HepG2 (cell line): ENCODE data around the gene CDK6. TPM values are rescaled to one million over a fixed set of nuclear protein-coding genes. Genes with fewer than 3 reads are reported as not detected.

Experiments
- ATAC-seq: fragments of 200-7000 bp; cut with Tn5 transposase; 3 replicates; pipeline ENCODE4 v1.9.1; 2020; ENCODE audit warnings: mild to moderate bottlenecking, moderate library complexity
- BruUV-seq: library from RNA; stranded (reverse); fragments of 400-500 nt; replicated peaks from 2 replicates; lab custom pipeline; 2021; lab: Mats Ljungman, UMichigan
- CTCF ChIA-PET: fragments of 300-600 bp; formaldehyde crosslinking; extraction: SDS; loops from one replicate; lab custom pipeline; 2021; ENCODE audit warnings: low total read pairs, inconsistent platforms, low intra/inter-chr PET ratio; lab: Yijun Ruan, JAX
- POLR2A ChIA-PET: fragments of 350-600 bp; sonication (Branson Sonifier 250); formaldehyde crosslinking; loops from one replicate; lab custom pipeline; 2020; ENCODE audit warnings: antibody characterized with exemption, inconsistent platforms; lab: Yijun Ruan, JAX
- DNase-seq: peaks from one replicate; pipeline ENCODE4 v3.0.0-alpha.2; 2015; ENCODE audit warnings: low spot score
- FAIRE-seq: peaks from 3 replicates; lab custom pipeline; 2011; peaks lifted over from hg19 to GRCh38; lab: Jason Lieb, UNC
- H2AFZ ChIP-seq: one replicate; pipeline ENCODE4 v1.6.1; 2011; ENCODE audit warnings: low read length, inconsistent platforms
- H3K27ac ChIP-seq: fragments of 300-600 bp; 3 replicates; pipeline ENCODE4 v1.8.0; 2011; ENCODE audit warnings: mixed run types, mild to moderate bottlenecking, mixed read lengths, low read length, inconsistent platforms; ENCODE audit not compliant: insufficient read depth; ENCODE audit errors: extremely low read length
- H3K27me3 ChIP-seq, 2 experiments: fragments of 200-600 bp in 1 of 2; 2 replicates in 1 of 2; 3 replicates in 1 of 2; pipeline versions ENCODE4 v1.6.0 to v1.8.0; 2011; ENCODE audit warnings: low read length in 2 of 2, mild to moderate bottlenecking in 2 of 2, moderate library complexity in 2 of 2, inconsistent platforms in 1 of 2; ENCODE audit not compliant: insufficient read depth in 2 of 2, control insufficient read depth in 1 of 2
- H3K36me3 ChIP-seq, 2 experiments: fragments of 200-600 bp in 1 of 2; replicated peaks in 1 of 2; 2 replicates in 1 of 2; 3 replicates in 1 of 2; pipeline versions ENCODE4 v1.5.1 to v1.8.0; 2011; ENCODE audit warnings: low read length in 2 of 2, inconsistent platforms in 1 of 2; ENCODE audit not compliant: insufficient read depth in 2 of 2, control insufficient read depth in 1 of 2
- H3K4me1 ChIP-seq: 2 replicates; pipeline ENCODE4 v1.5.1; 2012; ENCODE audit warnings: low read length, inconsistent platforms; ENCODE audit not compliant: insufficient read depth
- H3K4me2 ChIP-seq: 2 replicates; pipeline ENCODE4 v1.6.0; 2011; ENCODE audit warnings: low read depth, low read length, inconsistent platforms
- H3K4me3 ChIP-seq, 3 experiments: fragments of 200-600 bp in 1 of 3; sonication (generic), shearing (Covaris generic) in 1 of 3; replicated peaks in 1 of 3; 2 replicates each; pipeline ENCODE4 v1.5.1; 2011 to 2016; ENCODE audit warnings: low read length in 3 of 3, inconsistent platforms in 2 of 3, low read depth in 2 of 3, mild to moderate bottlenecking in 2 of 3, control low read depth in 1 of 3, mixed read lengths in 1 of 3; ENCODE audit not compliant: insufficient read depth in 1 of 3
- H3K79me2 ChIP-seq: one replicate; pipeline ENCODE4 v1.6.1; 2011; ENCODE audit warnings: low read length, inconsistent platforms; ENCODE audit not compliant: insufficient read depth
- H3K9ac ChIP-seq: 2 replicates; pipeline ENCODE4 v1.6.0; 2011; ENCODE audit warnings: mild to moderate bottlenecking, low read depth, low read length, inconsistent platforms; ENCODE audit not compliant: insufficient read depth
- H3K9me3 ChIP-seq: 2 replicates; pipeline ENCODE4 v1.5.1; 2012; ENCODE audit warnings: mild to moderate bottlenecking, low read length
- H4K20me1 ChIP-seq: 2 replicates; pipeline ENCODE4 v1.6.0; 2011; ENCODE audit warnings: inconsistent platforms, mild to moderate bottlenecking, low read length, moderate library complexity; ENCODE audit not compliant: insufficient read depth
- HOXA5 ChIP-seq: sonication (generic); formaldehyde crosslinking; IDR thresholded peaks from 2 replicates; pipeline ENCODE4 v1.4.0; 2020; ENCODE audit warnings: missing genetic modification reagents
- RFXAP ChIP-seq: sonication (generic); formaldehyde crosslinking; IDR thresholded peaks from 2 replicates; pipeline ENCODE4 v1.4.0; 2020; ENCODE audit warnings: missing genetic modification reagents, borderline replicate concordance
- ZBTB3 ChIP-seq: sonication (generic); formaldehyde crosslinking; IDR thresholded peaks from 2 replicates; pipeline ENCODE4 v1.4.0; 2020; ENCODE audit warnings: low read depth, mild to moderate bottlenecking, moderate library complexity, missing genetic modification reagents, borderline replicate concordance
- in situ Hi-C: cut with HindIII; loops from 2 replicates; pipeline ENCODE4 v1.10.0; 2017; ENCODE audit warnings: low pct_unique_long_range_greater_than_20kb; ENCODE audit not compliant: extremely low pct_ligation_motif_present
- intact Hi-C: fragments of 100-400 bp; cut with micrococcal nuclease; formaldehyde crosslinking; loops from one replicate; pipeline ENCODE4 v1.10.0; 2022; ENCODE audit not compliant: unreplicated experiment
- polyA plus RNA-seq, 8 experiments: library from polyadenylated mRNA; depleted of rRNA in 3 of 8; stranded (reverse) in 7 of 8; unstranded in 1 of 8; fragments of >200 nt; fragmentation: Illumina TruSeq in 4 of 8; extraction: Trizol in 4 of 8; gene quantifications; 2 replicates each; pipeline versions ENCODE4 v1.2.1 to v1.2.3, GENCODE V29; 2011 to 2016; ENCODE audit warnings: low read depth in 4 of 8, missing spikeins in 1 of 8, mixed read lengths in 1 of 8; ENCODE audit not compliant: insufficient read depth in 1 of 8
- total RNA-seq, 5 experiments: library from RNA; depleted of rRNA; stranded (reverse); fragments of >200 nt; fragmentation: Illumina TruSeq; extraction: Trizol; gene quantifications; 2 replicates each; pipeline ENCODE4 v1.2.3, GENCODE V29; 2016; ENCODE audit warnings: low read depth in 1 of 5
- TF ChIP-seq, protein P1 (sequence below): sonication (generic); formaldehyde crosslinking; IDR thresholded peaks from 2 replicates; pipeline ENCODE4 v1.4.0; 2020; ENCODE audit warnings: missing genetic modification reagents

The CDK6 gene
- total and polyA plus RNA-seq, 2 of the 13 experiments (the other 11 are each of a cell fraction or from before 2014, with no cell fraction given), result 34.6 to 90.8 TPM

DNA sequence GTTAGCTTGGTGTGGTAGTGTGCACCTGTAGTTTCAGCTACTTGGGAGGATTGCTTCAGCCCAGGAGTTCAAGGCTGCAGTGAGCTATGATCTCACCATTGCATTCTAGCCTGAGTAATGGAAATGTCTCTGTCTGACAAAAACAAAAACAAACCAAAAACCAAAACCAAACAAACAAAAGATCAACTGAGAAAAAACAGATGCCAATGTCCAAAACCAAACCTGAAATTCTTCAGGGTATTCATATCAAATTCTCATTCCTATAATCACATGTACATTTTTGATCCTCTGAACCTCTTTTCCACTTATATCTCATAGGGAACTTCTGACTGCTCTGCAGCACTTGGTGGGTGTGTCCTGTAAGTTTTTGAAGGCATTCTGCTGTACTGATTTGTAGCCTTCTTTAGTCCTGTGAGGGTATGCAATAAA is 87.0 kb downstream of the CDK6 start (continued):
- TF ChIP-seq, protein P1, sequence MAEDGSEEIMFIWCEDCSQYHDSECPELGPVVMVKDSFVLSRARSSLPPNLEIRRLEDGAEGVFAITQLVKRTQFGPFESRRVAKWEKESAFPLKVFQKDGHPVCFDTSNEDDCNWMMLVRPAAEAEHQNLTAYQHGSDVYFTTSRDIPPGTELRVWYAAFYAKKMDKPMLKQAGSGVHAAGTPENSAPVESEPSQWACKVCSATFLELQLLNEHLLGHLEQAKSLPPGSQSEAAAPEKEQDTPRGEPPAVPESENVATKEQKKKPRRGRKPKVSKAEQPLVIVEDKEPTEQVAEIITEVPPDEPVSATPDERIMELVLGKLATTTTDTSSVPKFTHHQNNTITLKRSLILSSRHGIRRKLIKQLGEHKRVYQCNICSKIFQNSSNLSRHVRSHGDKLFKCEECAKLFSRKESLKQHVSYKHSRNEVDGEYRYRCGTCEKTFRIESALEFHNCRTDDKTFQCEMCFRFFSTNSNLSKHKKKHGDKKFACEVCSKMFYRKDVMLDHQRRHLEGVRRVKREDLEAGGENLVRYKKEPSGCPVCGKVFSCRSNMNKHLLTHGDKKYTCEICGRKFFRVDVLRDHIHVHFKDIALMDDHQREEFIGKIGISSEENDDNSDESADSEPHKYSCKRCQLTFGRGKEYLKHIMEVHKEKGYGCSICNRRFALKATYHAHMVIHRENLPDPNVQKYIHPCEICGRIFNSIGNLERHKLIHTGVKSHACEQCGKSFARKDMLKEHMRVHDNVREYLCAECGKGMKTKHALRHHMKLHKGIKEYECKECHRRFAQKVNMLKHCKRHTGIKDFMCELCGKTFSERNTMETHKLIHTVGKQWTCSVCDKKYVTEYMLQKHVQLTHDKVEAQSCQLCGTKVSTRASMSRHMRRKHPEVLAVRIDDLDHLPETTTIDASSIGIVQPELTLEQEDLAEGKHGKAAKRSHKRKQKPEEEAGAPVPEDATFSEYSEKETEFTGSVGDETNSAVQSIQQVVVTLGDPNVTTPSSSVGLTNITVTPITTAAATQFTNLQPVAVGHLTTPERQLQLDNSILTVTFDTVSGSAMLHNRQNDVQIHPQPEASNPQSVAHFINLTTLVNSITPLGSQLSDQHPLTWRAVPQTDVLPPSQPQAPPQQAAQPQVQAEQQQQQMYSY, result no peak
- no peak for TF ChIP-seq HOXA5 (CRISPR knock-in tag)

DNA sequence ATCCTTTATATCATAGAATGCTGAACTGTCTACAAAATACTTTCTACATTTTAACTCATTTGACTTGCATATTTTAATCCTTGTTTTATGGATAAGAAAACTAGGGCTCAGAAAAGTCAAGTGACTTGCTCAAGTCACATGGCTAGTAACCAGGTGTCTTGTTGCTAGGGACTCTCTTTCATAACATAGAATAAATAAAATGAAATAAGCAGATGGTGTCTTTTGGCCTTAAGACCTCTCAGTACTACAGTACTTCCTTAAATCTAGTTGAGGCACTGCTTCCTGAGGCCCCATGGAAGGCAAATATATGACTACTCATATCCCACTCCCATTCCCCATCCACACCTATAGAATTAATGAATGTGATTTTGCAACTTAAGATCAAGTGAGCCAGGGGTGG is 87.9 kb downstream of the CDK6 start:
- Histone ChIP-seq H3K9me3 (no peaks in the 10 kb centered on the region), H3K27ac (no peak overlapping the region), H3K79me2 (peaks cover 93% of the 10 kb centered on the region), H3K4me3 (no peak overlapping the region), H3K27me3 (no peaks in the 10 kb centered on the region), H3K9ac (no peak overlapping the region), H2AFZ (no peak overlapping the region), H4K20me1 (no peaks in the 10 kb centered on the region; the same call in 1 of the 2 replicates), H3K4me2 (no peak overlapping the region), H3K4me1 (peaks cover 56% of the 10 kb centered on the region), H3K36me3 (peaks cover 1 to 15% of the 10 kb centered on the region in 2 experiments)
- in situ Hi-C loops, result no loop called here
- ChIA-PET POLR2A (no interaction called here), CTCF (no interaction called here)
- intact Hi-C loops, result no loop called here
- ATAC-seq, result no peak
- TF ChIP-seq RFXAP (CRISPR knock-in tag) (no peak), ZBTB3 (CRISPR knock-in tag) (no peak)
- no peak for FAIRE-seq
- BruUV-seq, result no TSS peak
- no peak for DNase-seq
